C4-2B (cell line): Measurements from ENCODE around the gene NFATC3.

ENCODE experiments used
- ZFX ChIP-seq: fragments of 450-650 bp; IDR thresholded peaks from 2 replicates; pipeline ENCODE4 v1.6.1; 2017
- TF ChIP-seq, protein P1 (sequence below): fragments of 450-650 bp; conservative IDR thresholded peaks from 2 replicates; pipeline ENCODE4 v1.5.1; 2017; ENCODE audit warnings: mild to moderate bottlenecking

- TF ChIP-seq, protein P1, sequence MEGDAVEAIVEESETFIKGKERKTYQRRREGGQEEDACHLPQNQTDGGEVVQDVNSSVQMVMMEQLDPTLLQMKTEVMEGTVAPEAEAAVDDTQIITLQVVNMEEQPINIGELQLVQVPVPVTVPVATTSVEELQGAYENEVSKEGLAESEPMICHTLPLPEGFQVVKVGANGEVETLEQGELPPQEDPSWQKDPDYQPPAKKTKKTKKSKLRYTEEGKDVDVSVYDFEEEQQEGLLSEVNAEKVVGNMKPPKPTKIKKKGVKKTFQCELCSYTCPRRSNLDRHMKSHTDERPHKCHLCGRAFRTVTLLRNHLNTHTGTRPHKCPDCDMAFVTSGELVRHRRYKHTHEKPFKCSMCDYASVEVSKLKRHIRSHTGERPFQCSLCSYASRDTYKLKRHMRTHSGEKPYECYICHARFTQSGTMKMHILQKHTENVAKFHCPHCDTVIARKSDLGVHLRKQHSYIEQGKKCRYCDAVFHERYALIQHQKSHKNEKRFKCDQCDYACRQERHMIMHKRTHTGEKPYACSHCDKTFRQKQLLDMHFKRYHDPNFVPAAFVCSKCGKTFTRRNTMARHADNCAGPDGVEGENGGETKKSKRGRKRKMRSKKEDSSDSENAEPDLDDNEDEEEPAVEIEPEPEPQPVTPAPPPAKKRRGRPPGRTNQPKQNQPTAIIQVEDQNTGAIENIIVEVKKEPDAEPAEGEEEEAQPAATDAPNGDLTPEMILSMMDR = no peak
- TF ChIP-seq ZFX = no peak
Observed at GRCh38 chr16:68105611-68106010, 20.4 kb downstream of the NFATC3 start.
